Superior temporal gyrus (tissue), 1 donor: ENCODE measurements around the gene DUSP19.

Source experiments
- DNase-seq: peaks from one replicate; pipeline ENCODE4 v3.0.0-alpha.2; 2016; ENCODE audit errors: extremely low spot score

The DUSP19 gene

DNA sequence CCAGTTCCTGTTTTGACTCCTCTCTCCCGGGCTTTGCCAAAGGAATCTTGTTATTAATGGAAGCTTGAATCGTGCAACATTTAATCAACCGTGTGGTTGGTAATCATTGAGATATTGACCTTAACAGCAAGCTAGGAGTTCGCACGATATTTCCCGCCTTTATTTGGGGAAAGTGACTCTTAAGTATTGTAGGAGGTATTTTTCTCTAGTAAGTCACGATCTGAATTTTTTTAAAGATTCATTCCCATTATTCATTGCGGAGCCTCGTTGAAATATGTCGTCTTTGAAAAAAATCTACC lies 46.4 kb downstream of the DUSP19 start:
- peak; percentile 36 for DNase-seq

DNA sequence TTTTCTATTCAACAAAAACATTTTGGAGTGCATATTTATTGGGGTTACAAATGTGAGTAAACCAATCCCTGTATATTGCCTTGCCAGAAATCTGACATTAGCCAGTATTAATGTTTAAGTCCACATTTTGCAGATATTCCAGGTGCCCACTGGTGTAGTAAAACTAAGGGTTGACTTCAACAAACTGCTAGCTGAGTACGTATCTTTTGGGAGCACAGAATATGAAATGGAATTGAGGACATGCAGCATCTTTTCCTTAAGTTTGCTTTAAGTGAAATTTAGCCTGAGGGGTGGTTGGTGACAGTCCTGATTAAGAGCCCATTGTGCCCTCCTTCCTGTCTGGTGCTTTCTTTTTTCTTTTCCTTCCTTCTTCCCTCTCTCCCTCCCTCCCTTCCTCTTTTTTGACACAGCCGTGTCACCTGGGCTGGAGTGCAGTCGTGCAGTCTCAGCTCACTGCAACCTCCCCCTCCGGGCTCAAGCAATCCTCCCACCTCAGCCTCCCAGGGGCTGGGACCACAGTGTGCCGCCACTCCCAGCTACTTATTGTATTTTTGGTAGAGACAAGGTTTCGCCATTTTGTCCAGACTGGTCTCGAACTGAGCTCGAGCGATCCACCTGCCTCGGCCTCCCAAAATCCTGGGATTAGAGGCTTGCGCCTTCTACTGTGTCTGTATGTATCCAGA lies 47.3 kb downstream of the DUSP19 start:
- no peak for DNase-seq

DNA sequence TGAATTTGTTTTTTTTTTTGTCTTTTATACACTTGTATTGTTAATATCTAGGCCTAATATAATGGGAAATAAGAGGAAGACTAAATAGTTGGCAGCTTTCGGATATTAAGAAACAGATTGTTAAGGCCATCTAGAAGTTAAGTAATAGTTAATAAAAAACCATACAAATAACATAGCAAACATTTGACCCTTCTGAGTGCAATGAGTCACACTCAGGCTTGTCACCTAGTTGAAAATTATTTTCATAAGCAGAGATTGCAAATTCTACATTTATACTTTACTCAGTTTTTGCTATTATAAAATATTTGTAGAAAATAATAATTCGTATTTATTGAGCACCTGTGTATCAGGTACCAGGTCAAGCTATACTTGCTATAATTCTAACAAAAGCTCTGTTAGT lies 48.1 kb downstream of the DUSP19 start:
- no peak for DNase-seq

DNA sequence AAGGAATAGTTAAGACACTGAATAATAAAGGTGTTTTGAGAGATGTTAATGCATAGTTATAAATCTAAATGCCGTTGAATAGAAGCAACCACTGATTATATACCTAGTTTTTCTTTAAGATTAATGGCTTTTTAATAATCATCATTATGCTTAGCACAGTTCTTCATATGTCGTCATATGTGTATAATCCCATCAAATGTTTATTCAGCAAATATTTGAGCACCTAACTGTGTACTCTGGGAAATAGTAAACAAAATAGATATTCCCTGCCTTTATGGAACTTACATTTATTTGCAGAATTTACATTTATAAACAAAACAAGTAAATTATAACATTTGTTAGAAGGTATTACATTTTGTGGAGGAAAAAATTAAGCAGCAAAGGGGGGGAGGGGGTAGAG lies 55.5 kb downstream of the DUSP19 start:
- no peak for DNase-seq

DNA sequence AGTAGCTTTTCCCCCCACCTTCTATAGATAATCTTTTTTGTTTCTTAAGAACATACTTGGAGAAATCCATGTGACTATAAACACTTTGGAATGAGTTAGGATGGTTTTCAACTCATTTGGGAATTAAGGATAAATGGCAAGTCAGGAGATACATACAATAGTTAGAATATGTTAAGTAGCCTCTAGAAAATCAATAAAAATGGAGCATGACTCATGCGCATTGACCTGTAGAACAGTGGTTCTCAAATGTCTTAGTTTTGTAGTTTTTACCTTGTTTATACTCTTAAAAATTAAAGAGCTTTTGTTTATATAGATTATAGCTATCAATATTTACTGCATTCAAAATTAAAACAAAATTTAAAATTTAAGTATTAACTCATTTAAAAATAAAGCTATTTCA lies 70.4 kb downstream of the DUSP19 start:
- DNase-seq = no peak

DNA sequence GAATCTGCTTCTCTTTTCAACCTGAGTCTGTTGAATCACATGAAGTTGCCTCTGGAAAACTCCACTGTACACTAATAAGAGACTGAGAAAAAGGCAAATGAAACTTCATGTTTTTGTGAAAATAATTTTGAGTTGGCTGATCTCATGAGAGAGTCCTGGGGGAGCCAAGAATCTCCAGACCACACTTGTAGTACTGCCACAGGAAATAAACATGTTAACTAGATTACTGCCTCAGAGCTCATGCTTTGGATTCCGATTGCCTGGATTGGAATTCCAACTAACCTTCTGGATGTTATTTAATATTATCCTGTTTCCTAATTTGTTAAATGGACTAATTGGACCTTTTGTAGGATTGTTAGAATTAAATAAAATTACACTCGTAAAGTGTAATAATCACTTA lies 70.9 kb downstream of the DUSP19 start:
- no peak for DNase-seq
